ENCODE results near the gene MS4A1. TPM values are rescaled to one million over a fixed set of nuclear protein-coding genes. Genes with fewer than 3 reads are reported as not detected.

Gene MS4A1
- total RNA-seq, 1 experiment from 2014 or later, result not detected

GRCh38 chr11:60482361-60482760 is 26.7 kb downstream of the MS4A1 start:
- Histone ChIP-seq H3K9me3 (ENCODE audit: insufficient read depth, low read depth) (no peaks in the 10 kb centered on the region), H3K4me1 (replicated peaks; ENCODE audit: insufficient read depth) (no peaks in the 10 kb centered on the region), H3K27me3 (ENCODE audit: insufficient read depth, low read depth) (peaks cover 12% of the 10 kb centered on the region; the same call in 1 of the 2 replicates), H3K4me2 (no peak overlapping the region), H3K79me2 (ENCODE audit: low read depth) (no peaks in the 10 kb centered on the region), H3K27ac (no peak overlapping the region), H3F3A (ENCODE audit: insufficient read depth, low read depth) (no peaks in the 10 kb centered on the region), H3K36me3 (ENCODE audit: low read depth) (no peaks in the 10 kb centered on the region), H2AFZ (no peak overlapping the region), H3K9me2 (ENCODE audit: insufficient read depth) (no peaks in the 10 kb centered on the region), H4K20me1 (ENCODE audit: insufficient read depth) (no peaks in the 10 kb centered on the region), H3K4me3 (no peak overlapping the region)
- intact Hi-C loops (cut with micrococcal nuclease; ENCODE audit: unreplicated experiment), result loop anchor here (10.0 kb wide), 3 partner anchors 118 to 148 kb away; no protein-coding TSS in a partner anchor
- ChIA-PET CTCF (no interaction called here), POLR2A (ENCODE audit: unreplicated experiment) (no interaction called here)
- no peak for DNase-seq
- no peak for TF ChIP-seq EZH2 (IDR thresholded peaks at IDR 0.05; ENCODE audit: low read depth)
- TF ChIP-seq CTCF (conservative IDR thresholded peaks at IDR 0.05), result no peak
- no TSS peak for BruUV-seq (replicated peaks)

GRCh38 chr11:60485987-60486386 is 30.3 kb downstream of the MS4A1 start:
- DNase-seq, result peak in 1 of 2 experiments; percentile 29
- POLR2A ChIA-PET (ENCODE audit: unreplicated experiment), result no interaction called here
- BruUV-seq (replicated peaks), result no TSS peak
- no peaks in the 10 kb centered on the region for H4K20me1 ChIP-seq (ENCODE audit: insufficient read depth)
- H3K4me1 ChIP-seq (replicated peaks; ENCODE audit: insufficient read depth), result no peaks in the 10 kb centered on the region
- no peak overlapping the region for H3K27ac ChIP-seq
- H3K4me3 ChIP-seq, result no peak overlapping the region
- no peaks in the 10 kb centered on the region for H3F3A ChIP-seq (ENCODE audit: insufficient read depth, low read depth)
- peak; percentile 70 for TF ChIP-seq CTCF (conservative IDR thresholded peaks at IDR 0.05)
- no peak for TF ChIP-seq EZH2 (IDR thresholded peaks at IDR 0.05; ENCODE audit: low read depth)
- H3K9me2 ChIP-seq (ENCODE audit: insufficient read depth), result no peaks in the 10 kb centered on the region
- CTCF ChIA-PET, result no interaction called here
- H3K9me3 ChIP-seq (ENCODE audit: insufficient read depth, low read depth), result no peaks in the 10 kb centered on the region
- H3K79me2 ChIP-seq (ENCODE audit: low read depth), result no peaks in the 10 kb centered on the region
- H3K27me3 ChIP-seq (ENCODE audit: insufficient read depth, low read depth), result peaks cover 12% of the 10 kb centered on the region; the same call in 1 of the 2 replicates
- no peak overlapping the region for H3K4me2 ChIP-seq
- intact Hi-C loops (cut with micrococcal nuclease; ENCODE audit: unreplicated experiment), result loop anchor here (1.0 to 10.0 kb wide), 4 partner anchors 121 to 221 kb away; no protein-coding TSS in a partner anchor
- no peaks in the 10 kb centered on the region for H3K36me3 ChIP-seq (ENCODE audit: low read depth)
- no peak overlapping the region for H2AFZ ChIP-seq

DNA sequence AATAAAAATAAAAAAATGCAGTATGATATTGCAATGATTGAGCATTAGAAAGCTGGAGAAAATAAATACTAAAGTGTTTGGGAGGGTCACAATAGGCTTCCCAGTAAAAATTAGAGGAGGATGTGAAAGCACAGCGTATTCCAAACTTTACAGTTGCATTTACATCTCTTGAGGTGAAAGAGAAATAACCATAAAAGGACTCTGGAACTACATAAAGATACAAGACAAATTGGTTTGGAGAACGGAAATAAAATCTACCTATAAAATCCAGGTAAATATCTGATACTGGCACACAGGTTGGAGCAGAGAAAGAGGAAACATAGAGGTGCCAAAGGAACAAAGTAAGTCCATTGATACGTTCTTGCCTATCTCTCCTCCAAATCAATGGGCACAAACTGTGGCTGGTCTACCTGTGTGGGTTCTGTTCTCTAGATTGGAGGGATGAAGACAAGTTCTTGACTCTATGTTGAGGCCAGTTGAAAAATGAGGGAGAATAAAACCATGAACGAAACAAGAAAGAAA is 36.9 kb downstream of the MS4A1 start, which contains the start of gene MS4A12:
Gene MS4A12, plus strand, starts transcription at position 291 of the 522 bp plus-strand sequence. CDS start 4,541 bp downstream, outside the sequence.
- intact Hi-C loops (cut with micrococcal nuclease; ENCODE audit: unreplicated experiment), result no loop called here
- Histone ChIP-seq H3K36me3 (ENCODE audit: low read depth) (no peaks in the 10 kb centered on the region), H3K4me2 (no peak within 1 kb of the TSS), H3K4me1 (replicated peaks; ENCODE audit: insufficient read depth) (no peaks in the 10 kb centered on the region), H3K27ac (no peak within 1 kb of the TSS), H3K79me2 (ENCODE audit: low read depth) (no peaks in the 10 kb centered on the region), H4K20me1 (ENCODE audit: insufficient read depth) (no peaks in the 10 kb centered on the region), H3K27me3 (ENCODE audit: insufficient read depth, low read depth) (peaks cover 21% of the 10 kb centered on the region), H3F3A (ENCODE audit: insufficient read depth, low read depth) (no peaks in the 10 kb centered on the region), H3K9me3 (ENCODE audit: insufficient read depth, low read depth) (no peaks in the 10 kb centered on the region), H3K4me3 (no peak within 1 kb of the TSS), H3K9me2 (ENCODE audit: insufficient read depth) (no peaks in the 10 kb centered on the region), H2AFZ (no peak within 1 kb of the TSS)
- TF ChIP-seq CTCF (conservative IDR thresholded peaks at IDR 0.05) (no peak), EZH2 (IDR thresholded peaks at IDR 0.05; ENCODE audit: low read depth) (no peak)
- DNase-seq, result no peak
- no TSS peak for BruUV-seq (replicated peaks)
- ChIA-PET POLR2A (ENCODE audit: unreplicated experiment) (no interaction called here), CTCF (no interaction called here)
